Stimulated activated CD8-positive, alpha-beta memory T cell treated with anti-CD3 and anti-CD28 coated beads, Interleukin-2, amount 100 ng/mL, for 48 hours (primary cell): ENCODE data around the gene CFAP52.
"Not testable (repeated sequence)": the region's sequence is repeated elsewhere in the genome, so short reads cannot be mapped to it uniquely, and the experiment has no call there.

Experiments used
- DNase-seq, 2 donors: peaks; one replicate each; pipeline ENCODE4 v3.0.0-alpha.2; 2020; ENCODE audit warnings: low read depth in 2 of 2

Gene CFAP52

GRCh38 chr17:9576521-9577372 lies at the start of gene CFAP52:
TSS of gene CFAP52 (plus strand) at chr17:9576642. CDS start at chr17:9576696, 54 bp downstream.
- DNase-seq, result peak; percentile 51 to 68

DNA sequence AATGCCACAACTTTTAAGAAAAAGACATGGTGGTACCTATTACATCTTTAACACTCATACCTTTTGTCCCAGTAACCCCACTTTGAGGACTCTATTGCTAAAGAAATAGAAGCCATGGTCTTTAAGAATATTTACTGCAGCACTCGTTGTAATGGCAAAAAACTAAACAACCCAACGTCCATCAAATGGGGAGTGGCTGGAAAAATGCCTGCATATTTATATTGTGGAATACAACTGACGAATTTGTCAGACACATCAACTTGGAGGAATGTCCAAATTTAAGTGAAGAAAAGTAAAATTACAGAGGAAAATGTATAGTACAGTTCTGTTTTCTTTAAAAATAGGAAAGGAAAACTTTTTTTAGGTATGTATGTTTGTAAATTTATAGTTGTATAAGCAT lies 48.7 kb upstream of the CFAP52 start:
- DNase-seq, result no peak

GRCh38 chr17:9529033-9529700 lies 47.3 kb upstream of the CFAP52 start:
- DNase-seq, result no peak

DNA sequence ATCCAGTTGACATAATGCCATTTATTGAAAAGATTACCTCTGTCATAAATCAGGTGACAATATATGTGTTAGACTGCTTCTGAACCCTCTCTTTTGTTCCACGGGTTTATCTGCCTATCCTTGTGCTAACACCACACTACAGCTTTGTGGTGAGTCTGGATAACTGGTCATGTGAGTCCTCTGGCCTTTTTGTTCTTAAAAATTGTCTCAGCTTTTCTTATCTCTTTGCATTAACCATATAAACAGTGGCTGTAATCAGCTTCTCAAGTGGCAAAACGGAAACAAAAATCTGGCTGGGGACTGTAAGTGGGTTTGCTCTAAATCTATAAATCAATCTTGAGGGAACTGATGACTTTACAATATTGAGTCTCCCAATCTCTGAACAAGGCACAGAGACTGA lies 45.4 kb upstream of the CFAP52 start:
- no peak for DNase-seq

DNA sequence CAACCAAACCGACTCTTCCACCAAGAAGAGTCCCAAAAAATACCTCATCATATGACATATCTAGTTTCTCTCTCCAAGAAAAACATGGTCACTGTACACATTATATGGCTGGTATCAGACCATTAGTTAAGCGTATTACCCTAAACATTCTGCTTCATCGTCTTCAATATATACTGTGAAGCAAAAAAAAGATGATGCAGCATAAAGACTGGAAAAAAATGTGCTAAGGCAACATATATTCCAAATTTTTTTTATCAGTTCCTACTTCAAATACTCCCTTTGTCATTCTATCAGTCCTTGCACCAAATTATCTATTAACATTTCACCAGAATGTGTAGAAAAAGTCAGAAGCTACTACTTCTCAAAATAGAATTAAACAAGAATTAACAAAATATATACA lies 43.7 kb upstream of the CFAP52 start:
- no peak for DNase-seq

- DNase-seq, result no peak
Observed at GRCh38 chr17:9533441-9533840, 43.0 kb upstream of the CFAP52 start.

DNA sequence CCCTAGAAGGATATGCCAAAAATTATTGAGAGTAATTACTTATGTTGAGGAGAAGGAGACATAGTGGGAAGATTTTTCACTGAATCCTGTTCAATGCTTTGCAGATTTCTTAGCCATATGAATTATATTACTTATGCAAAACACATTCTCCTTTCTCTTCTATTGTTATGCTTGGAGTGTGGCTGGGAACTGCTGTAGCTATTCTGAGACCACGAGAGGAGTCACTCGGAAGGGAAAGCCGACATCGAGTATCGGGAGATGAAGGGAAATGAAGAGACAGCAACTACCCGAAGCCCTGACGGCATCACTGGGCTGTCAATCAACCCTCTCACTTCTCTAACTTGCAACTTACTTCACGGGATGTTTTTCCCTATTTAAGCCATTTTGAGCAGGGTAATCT lies 40.4 kb upstream of the CFAP52 start:
- DNase-seq, result no peak

GRCh38 chr17:9537177-9537776 lies 39.2 kb upstream of the CFAP52 start:
- DNase-seq, result no peak

DNA sequence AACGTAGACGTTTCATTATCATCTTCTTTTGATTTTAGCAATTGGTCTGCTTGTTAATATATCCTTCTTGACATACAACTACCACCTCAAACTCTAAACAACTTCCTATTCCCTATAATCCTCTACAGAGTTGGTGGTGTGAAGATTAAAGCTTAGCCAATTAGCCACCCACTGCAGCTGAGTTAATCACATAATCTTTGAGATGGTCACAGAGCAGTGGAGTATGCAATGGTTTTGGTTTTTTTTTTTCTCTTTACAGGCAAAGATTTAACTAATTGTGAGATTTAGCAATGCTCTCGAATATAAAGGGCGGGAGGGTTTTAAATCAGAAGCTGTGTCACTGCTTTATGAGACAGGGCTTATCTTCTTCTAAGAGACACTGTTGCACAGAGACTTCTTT lies 37.8 kb upstream of the CFAP52 start:
- DNase-seq, result no peak

DNA sequence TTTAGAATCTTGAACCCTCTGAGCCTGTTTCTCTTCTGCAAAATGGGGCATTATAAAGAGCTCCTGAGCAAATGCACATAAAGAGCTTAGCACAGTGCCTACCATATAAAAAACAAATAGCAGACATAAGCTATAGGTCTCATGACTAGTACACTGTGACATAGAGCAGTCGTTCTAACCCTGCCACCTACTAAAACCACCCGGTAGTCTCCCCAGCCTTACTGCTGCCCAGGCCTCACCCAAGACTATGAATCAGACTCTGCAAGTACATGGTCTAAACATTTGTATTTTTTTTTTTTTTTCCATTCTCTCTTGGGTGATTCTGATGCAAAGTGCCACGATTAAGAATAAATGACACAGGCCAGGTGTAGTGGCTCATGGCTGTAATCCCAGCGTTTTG lies 34.7 kb upstream of the CFAP52 start:
- no peak for DNase-seq

- no peak for DNase-seq
Observed at GRCh38 chr17:9544221-9544620, 32.2 kb upstream of the CFAP52 start.

DNA sequence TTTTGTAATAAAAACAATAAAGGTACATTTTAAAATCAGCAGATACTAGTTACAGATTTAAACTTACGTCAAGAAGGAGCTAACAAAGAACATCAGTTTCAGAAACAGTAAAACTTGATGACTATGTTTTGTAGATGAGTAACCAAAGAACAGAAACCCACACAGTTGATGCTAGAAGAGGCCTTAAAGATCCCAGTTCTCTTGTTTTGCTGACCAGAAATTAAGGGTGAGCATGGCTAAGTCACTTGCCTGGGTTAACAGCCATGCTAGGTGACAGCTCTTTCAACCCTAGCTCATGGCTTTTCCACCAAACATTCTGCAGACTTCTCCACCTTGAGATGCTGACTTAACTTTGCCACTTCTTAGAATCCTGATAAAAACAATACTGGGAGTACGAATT lies 27.2 kb upstream of the CFAP52 start:
- DNase-seq, result no peak

DNA sequence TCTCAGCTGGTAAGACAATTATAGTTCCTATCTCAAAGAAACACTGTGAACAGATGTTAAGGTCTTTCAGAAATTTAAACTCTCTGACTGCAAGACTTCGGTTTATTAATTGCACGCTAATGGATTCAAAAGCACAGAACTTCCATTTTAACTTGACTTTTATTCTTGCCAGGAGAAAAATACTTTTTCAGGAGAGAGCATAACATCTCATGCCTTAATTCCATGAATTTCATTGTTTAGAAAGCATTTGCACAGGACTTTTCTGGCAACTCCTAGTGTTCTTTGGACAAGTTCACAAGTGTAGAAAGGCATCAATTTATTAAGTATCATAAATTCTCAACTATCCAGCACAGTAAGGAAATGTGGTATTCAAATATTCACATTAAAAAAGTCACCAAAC lies 23.3 kb upstream of the CFAP52 start:
- no peak for DNase-seq

- DNase-seq, result no peak
Observed at GRCh38 chr17:9553596-9553995, 22.8 kb upstream of the CFAP52 start.

DNA sequence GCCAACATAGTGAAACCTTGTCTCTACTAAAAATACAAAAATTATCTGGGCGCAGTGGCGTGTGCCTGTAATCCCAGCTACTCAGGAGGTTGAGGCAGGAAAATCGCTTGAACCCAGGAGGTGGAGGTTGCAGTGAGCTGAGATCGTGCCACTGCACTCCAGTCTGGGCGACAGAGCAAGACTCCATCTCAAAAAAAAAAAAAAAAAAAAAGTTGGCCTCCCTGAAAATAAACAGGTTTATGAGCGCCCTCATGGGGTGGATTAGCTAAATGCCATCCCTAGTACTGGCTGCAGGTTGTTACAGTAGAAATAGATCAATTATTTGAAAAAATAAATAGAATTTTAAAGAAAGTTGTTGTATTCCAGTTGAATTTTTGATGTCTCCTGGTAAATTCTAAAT lies 21.7 kb upstream of the CFAP52 start:
- DNase-seq, result peak; percentile 7 to 24

DNA sequence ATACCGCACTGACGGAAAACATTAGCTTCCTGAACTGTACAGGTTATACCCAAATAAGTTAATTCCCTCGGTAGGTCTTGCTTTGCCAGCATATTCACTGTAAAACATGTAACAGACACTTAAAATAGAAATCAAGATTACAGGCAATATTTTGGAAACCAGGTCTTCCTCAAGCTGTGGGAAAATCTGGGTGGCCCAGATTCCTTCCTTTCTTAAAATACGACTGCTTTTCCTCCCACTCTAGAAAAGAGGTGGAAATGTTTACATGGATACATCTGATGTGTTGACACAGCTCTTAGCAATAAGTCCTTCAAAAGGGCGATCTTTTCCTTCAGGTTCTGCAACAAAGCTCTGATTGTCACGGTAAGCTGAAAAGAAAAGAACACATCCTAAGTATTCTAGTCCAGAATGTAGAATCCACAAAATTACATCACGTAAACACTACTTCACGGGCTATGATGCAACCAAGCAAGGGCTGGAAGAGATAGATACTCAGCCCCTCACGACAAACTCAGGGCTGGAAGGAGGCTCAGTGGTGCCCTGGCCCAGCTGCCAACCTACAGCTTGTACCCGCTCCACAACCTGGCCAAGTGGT lies 19.2 kb upstream of the CFAP52 start:
- DNase-seq, result no peak

- DNase-seq, result no peak
Observed at GRCh38 chr17:9557857-9558256, 18.6 kb upstream of the CFAP52 start.

DNA sequence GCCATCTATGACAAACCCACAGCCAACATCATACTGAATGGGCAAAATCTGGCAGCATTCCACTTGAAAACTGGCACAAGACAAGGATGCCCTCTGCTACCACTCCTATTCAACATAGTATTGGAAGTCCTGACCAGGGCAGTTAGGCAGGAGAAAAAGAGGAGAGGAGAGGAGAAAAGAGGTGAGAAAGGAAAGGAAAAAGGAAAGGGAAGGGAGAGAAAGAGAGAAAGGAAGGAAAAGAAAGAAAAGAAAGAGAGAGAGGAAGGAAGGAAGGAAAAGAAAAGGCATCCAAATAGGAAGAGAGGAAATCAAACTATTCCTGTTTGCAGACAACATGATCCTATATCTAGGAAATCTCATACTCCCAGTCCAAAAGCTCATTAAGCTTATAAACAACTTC lies 12.3 kb upstream of the CFAP52 start:
- DNase-seq, result no peak

- no peak for DNase-seq
Observed at GRCh38 chr17:9566067-9566466, 10.4 kb upstream of the CFAP52 start.

- DNase-seq, result not testable (repeated sequence)
Observed at GRCh38 chr17:9566739-9567138, 9.7 kb upstream of the CFAP52 start.

- DNase-seq, result no peak
Observed at GRCh38 chr17:9568004-9568403, 8.4 kb upstream of the CFAP52 start.

GRCh38 chr17:9568957-9569588 lies 7.4 kb upstream of the CFAP52 start:
- DNase-seq, result no peak
